GM12891 (cell line): ENCODE data around the gene NCKAP1.

Experiments used
- PAX5 ChIP-seq: IDR thresholded peaks from 2 replicates; pipeline ENCODE4 v1.6.1; 2011; ENCODE audit warnings: low read length, moderate library complexity, mild to moderate bottlenecking; ENCODE audit not compliant: insufficient read depth, severe bottlenecking
- POLR2A ChIP-seq: IDR thresholded peaks from 2 replicates; pipeline ENCODE4 v1.6.1; 2011; ENCODE audit warnings: low read depth, low read length, control low read depth
- POLR2AphosphoS5 ChIP-seq: IDR thresholded peaks from 2 replicates; pipeline ENCODE4 v1.6.1; 2011; ENCODE audit warnings: low read depth, low read length, control low read depth
- POU2F2 ChIP-seq: IDR thresholded peaks from 2 replicates; pipeline ENCODE4 v1.6.1; 2011; ENCODE audit warnings: low read depth, mild to moderate bottlenecking, control low read depth, low read length, moderate library complexity
- SPI1 ChIP-seq: IDR thresholded peaks from 2 replicates; pipeline ENCODE4 v1.6.1; 2011; ENCODE audit warnings: low read depth, low read length, control low read depth
- TAF1 ChIP-seq: IDR thresholded peaks from 2 replicates; pipeline ENCODE4 v1.6.1; 2011; ENCODE audit warnings: low read depth, low read length, control low read depth

DNA sequence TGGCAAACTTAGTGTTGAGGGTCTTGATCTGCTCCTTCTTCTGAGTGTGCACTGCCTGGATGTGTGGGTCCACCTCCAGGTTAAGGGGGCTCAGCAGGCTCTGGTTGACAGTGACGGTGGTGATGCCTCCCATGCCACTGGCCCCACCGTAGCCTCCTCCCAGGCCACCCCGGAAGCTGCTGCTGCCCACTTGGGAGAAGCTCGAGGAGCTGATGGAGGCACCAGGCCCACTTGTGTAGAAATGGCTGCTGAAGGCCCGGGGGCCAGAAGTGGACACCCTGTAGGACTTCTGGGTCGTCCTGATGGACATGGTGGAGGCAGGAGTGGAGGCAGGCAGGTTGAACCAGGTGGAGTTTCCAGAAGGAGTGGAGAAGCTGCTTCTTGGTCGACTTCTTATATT lies 33.9 kb upstream of the NCKAP1 start:
- TF ChIP-seq POLR2AphosphoS5 (no peak), POU2F2 (no peak), POLR2A (no peak), TAF1 (no peak), SPI1 (no peak), PAX5 (no peak)
